ENCODE results near the gene TRABD2A. TPM values are rescaled to one million over a fixed set of nuclear protein-coding genes. Genes with fewer than 3 reads are reported as not detected.

The TRABD2A gene
- total RNA-seq, 1 experiment from 2014 or later, result 18.3 TPM

DNA sequence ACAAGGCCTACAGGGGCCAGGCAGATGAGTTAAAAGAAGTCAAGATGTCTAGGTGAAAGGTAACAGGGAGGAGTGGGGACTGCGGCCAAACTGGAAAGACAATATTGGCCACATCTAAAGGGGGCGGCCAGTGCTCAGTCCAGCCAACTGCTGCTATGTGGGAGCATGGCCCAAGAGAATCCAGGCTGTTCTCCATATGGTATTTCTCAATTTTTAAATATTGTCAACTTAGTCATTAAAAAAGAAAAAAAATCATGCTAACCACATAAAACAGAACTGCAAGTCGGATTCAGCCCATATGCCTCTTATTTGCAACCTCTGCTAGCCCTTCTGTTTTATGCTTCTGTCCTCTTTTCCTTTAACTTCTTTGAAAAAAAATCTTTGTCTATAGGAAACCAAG lies 14.8 kb downstream of the TRABD2A start:
- no peak for DNase-seq (ENCODE audit: low read depth in 1 of 2, low spot score in 2 of 2)
- no peaks in the 10 kb centered on the region for H3K4me1 ChIP-seq (replicated peaks)
- no peaks in the 10 kb centered on the region; the same call in 1 of the 2 replicates for H3K27me3 ChIP-seq (replicated peaks)
- no peaks in the 10 kb centered on the region for H3K9me3 ChIP-seq (replicated peaks)
- H3K27ac ChIP-seq, result no peak overlapping the region
- no peak overlapping the region for H3K4me3 ChIP-seq
- H3K36me3 ChIP-seq, result no peaks in the 10 kb centered on the region

- peak in 1 of 2 experiments; percentile 31 for DNase-seq (ENCODE audit: low read depth in 1 of 2, low spot score in 2 of 2)
- H3K27me3 ChIP-seq (replicated peaks), result no peaks in the 10 kb centered on the region; the same call in 1 of the 2 replicates
- no peak overlapping the region for H3K27ac ChIP-seq
- H3K36me3 ChIP-seq, result no peaks in the 10 kb centered on the region
- H3K4me3 ChIP-seq, result no peak overlapping the region
- no peaks in the 10 kb centered on the region for H3K9me3 ChIP-seq (replicated peaks)
- no peaks in the 10 kb centered on the region for H3K4me1 ChIP-seq (replicated peaks)
These were observed 15.6 kb downstream of the TRABD2A start for GRCh38 chr2:84865181-84865783.

GRCh38 chr2:84862006-84862405 lies 18.9 kb downstream of the TRABD2A start:
- Histone ChIP-seq H3K27me3 (replicated peaks) (no peaks in the 10 kb centered on the region), H3K36me3 (no peaks in the 10 kb centered on the region), H3K27ac (no peak overlapping the region), H3K9me3 (replicated peaks) (no peaks in the 10 kb centered on the region), H3K4me3 (no peak overlapping the region), H3K4me1 (replicated peaks) (peaks cover 5% of the 10 kb centered on the region)
- DNase-seq (ENCODE audit: low read depth in 1 of 2, low spot score in 2 of 2), result no peak

DNA sequence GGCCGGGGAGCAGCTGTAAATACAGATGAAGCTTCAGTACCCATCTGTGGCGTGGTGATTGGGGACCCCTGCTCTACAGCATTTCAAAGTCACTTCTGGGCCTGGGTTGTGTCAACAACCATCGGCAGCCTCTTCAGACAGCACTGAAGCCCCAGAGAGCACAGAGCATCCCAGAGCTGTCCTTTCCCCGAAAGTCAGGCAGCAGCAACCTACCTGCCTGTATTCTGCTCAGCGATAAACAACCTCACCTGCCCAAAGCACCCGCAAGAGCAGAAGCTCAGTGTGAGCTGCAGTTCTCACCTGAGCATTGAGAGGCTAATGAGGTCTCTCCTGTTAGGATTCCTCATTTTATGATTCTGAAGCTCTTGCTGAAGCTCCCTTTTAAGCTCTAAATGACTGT lies 19.3 kb downstream of the TRABD2A start:
- DNase-seq (ENCODE audit: low read depth in 1 of 2, low spot score in 2 of 2), result no peak
- Histone ChIP-seq H3K27ac (no peak overlapping the region), H3K36me3 (no peaks in the 10 kb centered on the region), H3K27me3 (replicated peaks) (no peaks in the 10 kb centered on the region), H3K4me3 (no peak overlapping the region), H3K9me3 (replicated peaks) (no peaks in the 10 kb centered on the region), H3K4me1 (replicated peaks) (peaks cover 5% of the 10 kb centered on the region)

- DNase-seq (ENCODE audit: low read depth in 1 of 2, low spot score in 2 of 2), result no peak
- Histone ChIP-seq H3K27me3 (replicated peaks) (no peaks in the 10 kb centered on the region), H3K9me3 (replicated peaks) (no peaks in the 10 kb centered on the region), H3K27ac (no peak overlapping the region), H3K36me3 (no peaks in the 10 kb centered on the region), H3K4me3 (no peak overlapping the region), H3K4me1 (replicated peaks) (peaks cover 5% of the 10 kb centered on the region)
These were observed 21.9 kb downstream of the TRABD2A start for GRCh38 chr2:84858937-84859336.

GRCh38 chr2:84858123-84858522 lies 22.8 kb downstream of the TRABD2A start:
- DNase-seq (ENCODE audit: low read depth in 1 of 2, low spot score in 2 of 2), result no peak
- Histone ChIP-seq H3K36me3 (no peaks in the 10 kb centered on the region), H3K27me3 (replicated peaks) (no peaks in the 10 kb centered on the region), H3K4me3 (no peak overlapping the region), H3K27ac (no peak overlapping the region), H3K4me1 (replicated peaks) (peaks cover 5% of the 10 kb centered on the region), H3K9me3 (replicated peaks) (no peaks in the 10 kb centered on the region)

DNA sequence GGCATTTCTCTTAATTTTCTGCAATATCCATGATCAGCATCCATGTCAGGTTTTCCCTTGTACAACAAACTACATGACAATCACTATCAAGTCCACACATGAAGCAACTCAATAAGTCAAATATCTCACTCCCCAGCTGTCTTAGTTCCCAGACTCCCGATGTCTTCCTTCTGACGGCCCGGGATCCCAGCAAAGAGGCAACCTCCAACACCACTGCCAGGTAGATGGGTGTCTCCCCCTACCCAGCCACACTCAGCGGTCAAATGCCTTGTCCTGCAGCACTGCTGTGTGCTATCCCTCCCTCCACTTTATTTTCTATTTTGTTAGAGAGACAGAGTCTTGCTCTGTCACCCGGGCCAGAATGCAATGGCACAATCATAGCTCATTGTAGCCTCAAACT lies 23.3 kb downstream of the TRABD2A start:
- no peak for DNase-seq (ENCODE audit: low read depth in 1 of 2, low spot score in 2 of 2)

GRCh38 chr2:84856787-84857186 lies 24.1 kb downstream of the TRABD2A start:
- H3K9me3 ChIP-seq (replicated peaks), result no peaks in the 10 kb centered on the region
- H3K27me3 ChIP-seq (replicated peaks), result no peaks in the 10 kb centered on the region
- H3K4me3 ChIP-seq, result no peak overlapping the region
- peaks cover 5% of the 10 kb centered on the region for H3K4me1 ChIP-seq (replicated peaks)
- no peaks in the 10 kb centered on the region for H3K36me3 ChIP-seq
- no peak overlapping the region for H3K27ac ChIP-seq
- no peak for DNase-seq (ENCODE audit: low read depth in 1 of 2, low spot score in 2 of 2)

More for the DNA sequence above, 23.3 kb downstream of the TRABD2A start:
- no peaks in the 10 kb centered on the region for H3K9me3 ChIP-seq (replicated peaks)
- H3K4me3 ChIP-seq, result no peak overlapping the region
- no peak overlapping the region for H3K27ac ChIP-seq
- H3K27me3 ChIP-seq (replicated peaks), result no peaks in the 10 kb centered on the region
- no peaks in the 10 kb centered on the region for H3K36me3 ChIP-seq
- H3K4me1 ChIP-seq (replicated peaks), result peaks cover 5% of the 10 kb centered on the region

GRCh38 chr2:84855731-84856130 lies 25.2 kb downstream of the TRABD2A start:
- no peaks in the 10 kb centered on the region for H3K9me3 ChIP-seq (replicated peaks)
- H3K4me3 ChIP-seq, result no peak overlapping the region
- peaks cover 5% of the 10 kb centered on the region for H3K4me1 ChIP-seq (replicated peaks)
- no peak overlapping the region for H3K27ac ChIP-seq
- no peaks in the 10 kb centered on the region for H3K36me3 ChIP-seq
- no peak for DNase-seq (ENCODE audit: low read depth in 1 of 2, low spot score in 2 of 2)
- H3K27me3 ChIP-seq (replicated peaks), result no peaks in the 10 kb centered on the region

- H3K36me3 ChIP-seq, result no peaks in the 10 kb centered on the region
- no peaks in the 10 kb centered on the region for H3K27me3 ChIP-seq (replicated peaks)
- H3K27ac ChIP-seq, result no peak overlapping the region
- no peak overlapping the region for H3K4me3 ChIP-seq
- H3K9me3 ChIP-seq (replicated peaks), result no peaks in the 10 kb centered on the region
- peaks cover 5% of the 10 kb centered on the region for H3K4me1 ChIP-seq (replicated peaks)
- no peak for DNase-seq (ENCODE audit: low read depth in 1 of 2, low spot score in 2 of 2)
These were observed 26.0 kb downstream of the TRABD2A start for GRCh38 chr2:84854850-84855249.

- no peak overlapping the region for H3K4me3 ChIP-seq
- no peak overlapping the region for H3K27ac ChIP-seq
- DNase-seq (ENCODE audit: low read depth in 1 of 2, low spot score in 2 of 2), result no peak
- H3K36me3 ChIP-seq, result no peaks in the 10 kb centered on the region
- peaks cover 6% of the 10 kb centered on the region for H3K4me1 ChIP-seq (replicated peaks)
- H3K9me3 ChIP-seq (replicated peaks), result no peaks in the 10 kb centered on the region
- H3K27me3 ChIP-seq (replicated peaks), result no peaks in the 10 kb centered on the region
These were observed 29.0 kb downstream of the TRABD2A start for GRCh38 chr2:84851876-84852275.

DNA sequence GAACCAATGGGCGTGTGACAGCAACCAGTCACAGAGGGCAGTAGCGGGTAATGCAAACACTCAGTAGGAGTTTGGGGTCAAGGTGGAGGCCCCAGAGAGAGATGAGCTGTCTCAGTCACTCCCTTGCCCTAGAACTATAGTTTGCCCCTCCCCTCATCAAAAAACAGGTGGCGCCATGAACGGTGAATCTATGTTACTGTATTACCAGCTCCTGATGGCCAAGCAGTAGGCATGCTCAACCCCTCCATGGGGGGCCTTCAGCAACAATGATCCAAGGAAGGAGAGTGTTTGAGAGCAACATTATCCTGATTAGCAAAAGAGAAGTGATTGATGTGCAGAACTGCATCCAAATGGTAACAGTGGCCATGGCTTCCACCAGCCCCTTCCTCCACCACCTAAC lies 30.4 kb downstream of the TRABD2A start:
- Histone ChIP-seq H3K36me3 (no peaks in the 10 kb centered on the region), H3K4me3 (no peak overlapping the region), H3K27ac (no peak overlapping the region), H3K9me3 (replicated peaks) (no peaks in the 10 kb centered on the region), H3K27me3 (replicated peaks) (no peaks in the 10 kb centered on the region), H3K4me1 (replicated peaks) (peaks cover 20% of the 10 kb centered on the region)
- no peak for DNase-seq (ENCODE audit: low read depth in 1 of 2, low spot score in 2 of 2)

GRCh38 chr2:84849271-84849952 lies 31.5 kb downstream of the TRABD2A start:
- no peak for DNase-seq (ENCODE audit: low read depth in 1 of 2, low spot score in 2 of 2)
- no peak overlapping the region for H3K27ac ChIP-seq
- no peaks in the 10 kb centered on the region for H3K36me3 ChIP-seq
- H3K4me3 ChIP-seq, result no peak overlapping the region
- H3K27me3 ChIP-seq (replicated peaks), result no peaks in the 10 kb centered on the region
- H3K4me1 ChIP-seq (replicated peaks), result peaks cover 22% of the 10 kb centered on the region
- no peaks in the 10 kb centered on the region for H3K9me3 ChIP-seq (replicated peaks)

GRCh38 chr2:84847326-84848050 lies 33.4 kb downstream of the TRABD2A start:
- no peak overlapping the region for H3K27ac ChIP-seq

More at GRCh38 chr2:84847326-84848050, 33.4 kb downstream of the TRABD2A start:
- Histone ChIP-seq H3K4me3 (no peak overlapping the region), H3K4me1 (replicated peaks) (peaks cover 22% of the 10 kb centered on the region), H3K36me3 (no peaks in the 10 kb centered on the region), H3K9me3 (replicated peaks) (no peaks in the 10 kb centered on the region), H3K27me3 (replicated peaks) (no peaks in the 10 kb centered on the region)
- DNase-seq (ENCODE audit: low read depth in 1 of 2, low spot score in 2 of 2), result no peak
